PC-9 (cell line): ENCODE data around the gene HEG1. TPM values are rescaled to one million over a fixed set of nuclear protein-coding genes. Genes with fewer than 3 reads are reported as not detected.

Experiments
- BruUV-seq: library from RNA; stranded (reverse); fragments of 400-500 nt; replicated peaks from 2 replicates; lab custom pipeline; 2021; lab: Mats Ljungman, UMichigan
- CTCF ChIA-PET: fragments of 300-600 bp; sonication (Branson Sonifier 250); formaldehyde crosslinking; loops from one replicate; lab custom pipeline; 2022; ENCODE audit warnings: antibody characterized with exemption; lab: Charles Lee
- POLR2A ChIA-PET: fragments of 300-600 bp; sonication (Branson Sonifier 250); formaldehyde crosslinking; loops from one replicate; lab custom pipeline; 2022; ENCODE audit warnings: antibody characterized with exemption; ENCODE audit not compliant: unreplicated experiment; lab: Charles Lee
- DNase-seq, 2 experiments: peaks; one replicate each; pipeline versions ENCODE4 v3.0.0 to v3.0.0-alpha.2; 2015 to 2022; ENCODE audit warnings: mixed read lengths in 1 of 2
- H2AFZ ChIP-seq: fragments of 200-600 bp; sonication (generic); 2 replicates; pipeline ENCODE4 v1.8.1; 2017; ENCODE audit warnings: antibody characterized with exemption
- H3F3A ChIP-seq: fragments of 200-600 bp; sonication (generic); 2 replicates; pipeline ENCODE4 v1.8.1; 2017; ENCODE audit warnings: antibody characterized with exemption, mild to moderate bottlenecking, low read depth; ENCODE audit not compliant: insufficient read depth
- H3K27ac ChIP-seq: fragments of 200-600 bp; sonication (generic); 2 replicates; pipeline ENCODE4 v1.6.1; 2016; ENCODE audit warnings: mixed run types
- H3K27me3 ChIP-seq: fragments of 200-600 bp; sonication (generic); 2 replicates; pipeline ENCODE4 v1.6.1; 2016; ENCODE audit warnings: low read depth, mixed run types; ENCODE audit not compliant: insufficient read depth
- H3K36me3 ChIP-seq: fragments of 200-600 bp; sonication (generic); 2 replicates; pipeline ENCODE4 v1.6.1; 2016; ENCODE audit warnings: low read depth, mixed run types
- H3K4me1 ChIP-seq: fragments of 200-600 bp; sonication (generic); replicated peaks from 2 replicates; pipeline ENCODE4 v1.6.1; 2016; ENCODE audit warnings: mixed run types; ENCODE audit not compliant: insufficient read depth
- H3K4me2 ChIP-seq: fragments of 200-600 bp; sonication (generic); 2 replicates; pipeline ENCODE4 v1.6.1; 2017; ENCODE audit warnings: mixed run types
- H3K4me3 ChIP-seq: fragments of 200-600 bp; sonication (generic); 2 replicates; pipeline ENCODE4 v1.6.1; 2016; ENCODE audit warnings: mixed run types
- H3K79me2 ChIP-seq: fragments of 200-600 bp; sonication (generic); 2 replicates; pipeline ENCODE4 v1.6.1; 2017; ENCODE audit warnings: low read depth, mixed run types
- H3K9me2 ChIP-seq: fragments of 200-600 bp; sonication (generic); 2 replicates; pipeline ENCODE4 v1.8.1; 2017; ENCODE audit warnings: mild to moderate bottlenecking; ENCODE audit not compliant: insufficient read depth
- H3K9me3 ChIP-seq: fragments of 200-600 bp; sonication (generic); 2 replicates; pipeline ENCODE4 v1.8.1; 2016; ENCODE audit warnings: low read depth; ENCODE audit not compliant: insufficient read depth
- H4K20me1 ChIP-seq: fragments of 200-600 bp; sonication (generic); 2 replicates; pipeline ENCODE4 v1.8.1; 2017; ENCODE audit not compliant: insufficient read depth
- EZH2 ChIP-seq: fragments of 200-600 bp; sonication (generic); IDR thresholded peaks from 2 replicates; pipeline ENCODE4 v1.8.0; 2017; ENCODE audit warnings: antibody characterized with exemption, low read depth
- intact Hi-C: fragments of 100-400 bp; cut with micrococcal nuclease; formaldehyde crosslinking; loops from one replicate; pipeline ENCODE4 v1.10.0; 2022; ENCODE audit not compliant: unreplicated experiment
- total RNA-seq: library from RNA; stranded (reverse); gene quantifications from 2 replicates; pipeline ENCODE4 v1.2.3, GENCODE V29; 2021
- TF ChIP-seq, protein P1 (sequence below): fragments of 200-600 bp; sonication (generic); conservative IDR thresholded peaks from 2 replicates; pipeline ENCODE4 v1.6.1; 2017; ENCODE audit warnings: mixed run types, antibody characterized with exemption, mild to moderate bottlenecking, moderate library complexity

Gene HEG1
- total RNA-seq, 1 experiment from 2014 or later: 33.5 TPM

DNA sequence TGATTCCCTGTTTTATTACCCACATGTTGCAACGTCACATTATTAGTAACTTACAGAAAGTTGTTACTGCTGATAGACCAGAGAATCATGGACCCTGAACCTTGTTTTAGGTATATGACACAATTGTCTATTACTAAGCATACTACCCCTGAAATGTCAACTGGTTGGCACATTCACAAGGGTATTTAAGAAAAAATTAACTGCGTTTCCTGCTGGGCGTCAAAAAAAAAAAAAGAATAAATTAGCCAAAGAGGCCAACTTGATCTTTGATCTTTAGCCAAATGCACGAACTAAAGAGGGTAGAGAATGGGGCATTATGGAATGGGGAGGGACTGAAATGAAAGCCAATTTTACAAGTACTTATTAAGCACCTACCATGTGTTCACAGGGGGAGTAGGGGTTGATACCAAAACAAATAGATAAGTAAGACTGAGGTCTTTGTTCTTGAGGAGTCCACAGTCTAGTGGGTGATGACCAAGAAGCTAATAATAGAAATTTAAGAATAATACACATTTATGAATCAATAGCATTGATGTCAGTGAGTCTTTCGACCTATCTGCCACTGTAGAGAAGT, 103.4 kb downstream of the HEG1 start:
- no peak for TF ChIP-seq EZH2
- TF ChIP-seq, protein P1, sequence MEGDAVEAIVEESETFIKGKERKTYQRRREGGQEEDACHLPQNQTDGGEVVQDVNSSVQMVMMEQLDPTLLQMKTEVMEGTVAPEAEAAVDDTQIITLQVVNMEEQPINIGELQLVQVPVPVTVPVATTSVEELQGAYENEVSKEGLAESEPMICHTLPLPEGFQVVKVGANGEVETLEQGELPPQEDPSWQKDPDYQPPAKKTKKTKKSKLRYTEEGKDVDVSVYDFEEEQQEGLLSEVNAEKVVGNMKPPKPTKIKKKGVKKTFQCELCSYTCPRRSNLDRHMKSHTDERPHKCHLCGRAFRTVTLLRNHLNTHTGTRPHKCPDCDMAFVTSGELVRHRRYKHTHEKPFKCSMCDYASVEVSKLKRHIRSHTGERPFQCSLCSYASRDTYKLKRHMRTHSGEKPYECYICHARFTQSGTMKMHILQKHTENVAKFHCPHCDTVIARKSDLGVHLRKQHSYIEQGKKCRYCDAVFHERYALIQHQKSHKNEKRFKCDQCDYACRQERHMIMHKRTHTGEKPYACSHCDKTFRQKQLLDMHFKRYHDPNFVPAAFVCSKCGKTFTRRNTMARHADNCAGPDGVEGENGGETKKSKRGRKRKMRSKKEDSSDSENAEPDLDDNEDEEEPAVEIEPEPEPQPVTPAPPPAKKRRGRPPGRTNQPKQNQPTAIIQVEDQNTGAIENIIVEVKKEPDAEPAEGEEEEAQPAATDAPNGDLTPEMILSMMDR: no peak
- Histone ChIP-seq H3K79me2 (no peaks in the 10 kb centered on the region), H3K27ac (no peak overlapping the region), H3K4me1 (no peaks in the 10 kb centered on the region), H3K4me2 (no peak overlapping the region), H3K27me3 (no peaks in the 10 kb centered on the region), H3K4me3 (no peak overlapping the region), H4K20me1 (no peaks in the 10 kb centered on the region), H3K36me3 (no peaks in the 10 kb centered on the region), H3K9me2 (no peaks in the 10 kb centered on the region; the same call in 1 of the 2 replicates), H3F3A (no peaks in the 10 kb centered on the region), H2AFZ (no peak overlapping the region), H3K9me3 (no peaks in the 10 kb centered on the region)
- DNase-seq: no peak
- intact Hi-C loops: no loop called here
- CTCF ChIA-PET: no interaction called here
- POLR2A ChIA-PET: interaction anchor here (0.6 kb wide), 1 partner anchor 56 kb away, joined by 3 read pairs; no protein-coding TSS in a partner anchor
- BruUV-seq: no TSS peak

DNA sequence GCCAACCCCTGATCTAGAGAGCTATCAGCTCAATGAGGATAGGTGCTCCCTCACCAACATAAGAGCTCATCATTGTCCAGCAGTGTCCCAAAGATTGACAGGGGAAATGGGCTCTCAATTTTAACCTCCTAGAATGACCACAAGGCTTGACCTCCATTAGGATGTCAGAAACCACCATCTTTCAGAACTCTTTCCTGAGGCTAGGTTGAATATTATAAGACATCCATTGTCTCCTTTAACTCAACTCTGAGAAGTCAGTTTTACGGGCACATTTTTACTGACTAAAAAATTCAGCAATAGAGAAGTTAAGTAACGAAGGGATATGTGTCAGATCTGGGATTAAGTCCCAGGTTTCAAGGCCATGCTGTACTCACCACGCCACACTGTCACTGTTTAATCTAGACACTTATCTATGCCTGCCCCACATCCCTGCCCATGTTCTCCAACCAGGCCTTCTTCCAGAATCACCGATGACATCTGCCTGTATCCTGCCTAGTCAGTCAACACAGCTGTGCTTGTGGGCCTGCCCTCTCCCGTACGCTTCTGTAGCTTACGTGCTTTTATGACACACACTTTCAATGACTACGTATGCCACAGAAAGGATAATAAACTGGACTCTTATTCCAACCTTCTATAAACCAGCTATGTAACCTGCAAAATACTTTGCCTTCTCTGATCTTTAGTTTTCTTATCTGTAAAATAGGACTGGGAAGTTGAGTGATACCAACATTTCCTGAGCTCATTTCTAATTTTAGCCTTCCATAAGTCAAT, 104.1 kb downstream of the HEG1 start:
- no peaks in the 10 kb centered on the region for H3K36me3 ChIP-seq
- no peak overlapping the region for H3K27ac ChIP-seq
- H3F3A ChIP-seq: no peaks in the 10 kb centered on the region
- no peak overlapping the region for H3K4me3 ChIP-seq
- no peak for DNase-seq
- ChIA-PET CTCF (no interaction called here), POLR2A (interaction anchor here (0.6 kb wide), 1 partner anchor 55 kb away, joined by 3 read pairs; no protein-coding TSS in a partner anchor)
- intact Hi-C loops: no loop called here
- no peaks in the 10 kb centered on the region for H3K79me2 ChIP-seq
- no peaks in the 10 kb centered on the region for H3K27me3 ChIP-seq
- no peaks in the 10 kb centered on the region for H3K4me1 ChIP-seq
- BruUV-seq: no TSS peak
- no peaks in the 10 kb centered on the region for H3K9me3 ChIP-seq
- TF ChIP-seq EZH2: no peak
- TF ChIP-seq, protein P1: no peak
- H4K20me1 ChIP-seq: no peaks in the 10 kb centered on the region
- no peaks in the 10 kb centered on the region; the same call in 1 of the 2 replicates for H3K9me2 ChIP-seq
- H3K4me2 ChIP-seq: no peak overlapping the region
- H2AFZ ChIP-seq: no peak overlapping the region

DNA sequence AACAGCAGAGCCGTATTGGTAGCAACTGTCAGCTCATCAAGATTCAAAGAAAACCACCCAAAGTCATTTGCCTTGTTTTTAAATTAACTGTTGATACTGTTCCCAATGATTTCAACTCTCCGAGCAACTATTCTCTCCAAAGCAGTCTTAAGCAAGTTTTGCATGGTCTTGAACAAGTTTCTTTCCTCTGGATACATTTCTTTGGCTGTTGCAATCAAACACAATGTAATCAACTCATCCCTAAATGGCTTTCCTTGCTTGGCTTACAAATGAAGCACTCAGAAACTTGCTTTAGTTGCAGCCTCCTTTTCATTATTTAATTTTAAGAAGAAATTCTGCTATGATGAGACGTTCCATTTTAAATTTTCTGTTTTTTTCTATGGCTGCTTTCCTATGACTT, 105.8 kb downstream of the HEG1 start:
- Histone ChIP-seq H3K9me3 (no peaks in the 10 kb centered on the region), H3F3A (no peaks in the 10 kb centered on the region), H4K20me1 (no peaks in the 10 kb centered on the region), H3K4me2 (no peak overlapping the region), H3K36me3 (no peaks in the 10 kb centered on the region), H3K27me3 (no peaks in the 10 kb centered on the region), H3K4me1 (no peaks in the 10 kb centered on the region), H3K4me3 (no peak overlapping the region), H3K9me2 (no peaks in the 10 kb centered on the region; the same call in 1 of the 2 replicates), H3K27ac (no peak overlapping the region), H2AFZ (no peak overlapping the region), H3K79me2 (no peaks in the 10 kb centered on the region)
- intact Hi-C loops: no loop called here
- no peak for DNase-seq
- TF ChIP-seq, protein P1: no peak
- TF ChIP-seq EZH2: no peak
- BruUV-seq: no TSS peak
- ChIA-PET CTCF (no interaction called here), POLR2A (no interaction called here)
